H1 (cell line): ENCODE data around the gene RBM25. TPM values are rescaled to one million over a fixed set of nuclear protein-coding genes. Genes with fewer than 3 reads are reported as not detected.

ENCODE experiments used
- CHD7 ChIP-seq: fragments of 300-600 bp; sonication (generic); IDR thresholded peaks from 2 replicates; pipeline ENCODE4 v1.7.1; 2012; ENCODE audit warnings: low read length, moderate library complexity, mild to moderate bottlenecking, inconsistent platforms; ENCODE audit not compliant: insufficient replicate concordance
- USF2 ChIP-seq: IDR thresholded peaks from 2 replicates; pipeline ENCODE4 v1.6.1; 2011; ENCODE audit warnings: low read length, improper control_type of control experiment
- polyA plus RNA-seq, 7 experiments: library from polyadenylated mRNA; depleted of rRNA in 3 of 7; stranded (reverse) in 5 of 7; unstranded in 2 of 7; fragments of >200 nt in 5 of 7; fragments of 200-250 nt in 2 of 7; gene quantifications; 1 replicate in 5 of 7; 2 replicates in 1 of 7; 4 replicates in 1 of 7; pipeline versions ENCODE4 v1.2.1 to v1.2.3, GENCODE V29; 2011 to 2013; ENCODE audit warnings: missing spikeins in 2 of 7, mixed read lengths in 2 of 7
- total RNA-seq: library from RNA; stranded (reverse); fragmentation: NEBNext Ultra II Directional; extraction: Animal tissue kit (Norgen Biotek cat#: 25700); gene quantifications from 2 replicates; pipeline ENCODE4 v1.2.1, GENCODE V29; 2021

Gene RBM25
- total and polyA plus RNA-seq, 2 of the 8 experiments (the other 6 are each of a cell fraction or from before 2014, with no cell fraction given) = 25.6 to 134 TPM

- TF ChIP-seq USF2 = no peak
- TF ChIP-seq CHD7 = no peak
Observed at GRCh38 chr14:73125169-73125588, 66.8 kb downstream of the RBM25 start (continued).
